VCaP (cell line): ENCODE data around the gene MAP4K4.

Experiments used
- H3K27ac ChIP-seq: fragments of 450-650 bp; 2 replicates; pipeline ENCODE4 v1.5.1; 2017
- CTCF ChIP-seq: fragments of 450-650 bp; conservative IDR thresholded peaks from 2 replicates; pipeline ENCODE4 v1.5.1; 2017; ENCODE audit warnings: mild to moderate bottlenecking, moderate library complexity

MAP4K4 gene

GRCh38 chr2:101672047-101672446 is 25.5 kb upstream of the MAP4K4 start:
- no peak overlapping the region for H3K27ac ChIP-seq
- TF ChIP-seq CTCF: no peak

- TF ChIP-seq CTCF: no peak
These were observed 23.6 kb upstream of the MAP4K4 start for GRCh38 chr2:101673920-101674319.

GRCh38 chr2:101675512-101675911 is 22.0 kb upstream of the MAP4K4 start:
- TF ChIP-seq CTCF: no peak
- H3K27ac ChIP-seq: no peak overlapping the region

More at GRCh38 chr2:101673920-101674319, 23.6 kb upstream of the MAP4K4 start:
- H3K27ac ChIP-seq: no peak overlapping the region

- no peak overlapping the region for H3K27ac ChIP-seq
- no peak for TF ChIP-seq CTCF
These were observed 20.8 kb upstream of the MAP4K4 start for GRCh38 chr2:101676674-101677073.

- H3K27ac ChIP-seq: no peak overlapping the region
- TF ChIP-seq CTCF: no peak
These were observed 19.8 kb upstream of the MAP4K4 start for GRCh38 chr2:101677658-101678057.

- TF ChIP-seq CTCF: no peak
These were observed 19.1 kb upstream of the MAP4K4 start for GRCh38 chr2:101678379-101678778.

GRCh38 chr2:101679037-101679726 is 18.3 kb upstream of the MAP4K4 start:
- no peak overlapping the region for H3K27ac ChIP-seq
- no peak for TF ChIP-seq CTCF

More at GRCh38 chr2:101678379-101678778, 19.1 kb upstream of the MAP4K4 start:
- H3K27ac ChIP-seq: no peak overlapping the region
